ENCODE results near the gene RTF1.

DNA sequence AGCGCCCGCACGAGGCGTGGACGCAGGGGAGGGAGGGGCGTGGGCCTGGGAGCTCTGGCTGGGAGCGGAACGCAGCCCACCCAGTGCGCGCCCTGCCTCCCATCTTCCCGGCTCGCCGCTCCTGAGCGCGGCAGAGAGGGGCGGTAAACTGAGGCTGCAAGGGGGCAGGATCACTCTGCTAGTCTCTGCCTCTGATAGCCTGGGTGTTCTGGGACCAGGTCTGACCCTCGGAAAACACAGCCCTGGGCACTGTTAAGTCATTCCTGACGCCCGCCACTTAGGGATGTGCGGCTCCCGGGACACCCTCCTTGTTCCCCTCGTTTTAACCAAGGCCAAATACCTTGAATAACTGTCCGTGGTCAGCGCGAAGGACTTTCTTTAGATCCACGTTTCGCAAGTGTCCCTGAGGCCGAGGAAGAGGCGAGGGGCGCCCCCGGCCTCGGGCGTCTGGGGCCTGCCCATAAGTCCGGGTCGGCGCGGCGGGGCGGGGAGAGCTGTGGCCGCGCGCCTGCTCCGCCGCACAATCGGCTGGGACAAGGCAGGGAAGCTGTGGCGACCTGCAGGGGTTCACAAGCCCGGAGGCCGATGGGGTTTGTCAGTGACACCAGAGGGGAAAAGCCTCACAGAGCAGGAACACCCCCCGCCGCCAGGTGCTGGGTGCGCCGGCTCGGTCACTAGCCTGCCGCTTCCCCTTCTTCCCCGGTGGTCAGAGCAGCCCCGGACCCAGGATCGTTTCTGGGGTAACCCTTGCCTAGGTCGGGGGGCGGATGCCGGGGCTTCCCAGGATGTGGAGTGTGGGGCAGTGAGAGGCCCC lies 78.2 kb downstream of the RTF1 start:
- TF ChIP-seq, protein P1, sequence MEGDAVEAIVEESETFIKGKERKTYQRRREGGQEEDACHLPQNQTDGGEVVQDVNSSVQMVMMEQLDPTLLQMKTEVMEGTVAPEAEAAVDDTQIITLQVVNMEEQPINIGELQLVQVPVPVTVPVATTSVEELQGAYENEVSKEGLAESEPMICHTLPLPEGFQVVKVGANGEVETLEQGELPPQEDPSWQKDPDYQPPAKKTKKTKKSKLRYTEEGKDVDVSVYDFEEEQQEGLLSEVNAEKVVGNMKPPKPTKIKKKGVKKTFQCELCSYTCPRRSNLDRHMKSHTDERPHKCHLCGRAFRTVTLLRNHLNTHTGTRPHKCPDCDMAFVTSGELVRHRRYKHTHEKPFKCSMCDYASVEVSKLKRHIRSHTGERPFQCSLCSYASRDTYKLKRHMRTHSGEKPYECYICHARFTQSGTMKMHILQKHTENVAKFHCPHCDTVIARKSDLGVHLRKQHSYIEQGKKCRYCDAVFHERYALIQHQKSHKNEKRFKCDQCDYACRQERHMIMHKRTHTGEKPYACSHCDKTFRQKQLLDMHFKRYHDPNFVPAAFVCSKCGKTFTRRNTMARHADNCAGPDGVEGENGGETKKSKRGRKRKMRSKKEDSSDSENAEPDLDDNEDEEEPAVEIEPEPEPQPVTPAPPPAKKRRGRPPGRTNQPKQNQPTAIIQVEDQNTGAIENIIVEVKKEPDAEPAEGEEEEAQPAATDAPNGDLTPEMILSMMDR (IDR thresholded peaks at IDR 0.05): no peak
- no peak for TF ChIP-seq EP300 (IDR thresholded peaks at IDR 0.05)
- TF ChIP-seq POLR2A (IDR thresholded peaks at IDR 0.05): no peak
- no peak for TF ChIP-seq POLR2AphosphoS5 (IDR thresholded peaks at IDR 0.05)
